HepG2 (cell line): ENCODE data around the gene GALNT15. TPM values are rescaled to one million over a fixed set of nuclear protein-coding genes. Genes with fewer than 3 reads are reported as not detected.

Experiments used
- CBX1 ChIP-seq: IDR thresholded peaks from one replicate; pipeline ENCODE4 v1.6.1; 2016; ENCODE audit warnings: antibody characterized with exemption, low read depth
- FOXO1 ChIP-seq: sonication (generic); formaldehyde crosslinking; IDR thresholded peaks from 2 replicates; pipeline ENCODE4 v1.4.0; 2020; ENCODE audit warnings: missing genetic modification reagents
- IRX3 ChIP-seq: sonication (generic); formaldehyde crosslinking; IDR thresholded peaks from 2 replicates; pipeline ENCODE4 v1.8.1; 2023; ENCODE audit warnings: mild to moderate bottlenecking, low read depth, missing genetic modification reagents, borderline replicate concordance
- KLF13 ChIP-seq: sonication (generic); formaldehyde crosslinking; IDR thresholded peaks from 2 replicates; pipeline ENCODE4 v1.4.0; 2020; ENCODE audit warnings: mild to moderate bottlenecking, missing genetic modification reagents
- NCOR1 ChIP-seq: fragments of 200-600 bp; sonication (generic); IDR thresholded peaks from 2 replicates; pipeline ENCODE4 v1.7.0; 2017; ENCODE audit warnings: antibody characterized with exemption, low read length, borderline replicate concordance
- NRL ChIP-seq: sonication (generic); formaldehyde crosslinking; IDR thresholded peaks from 2 replicates; pipeline ENCODE4 v1.5.0; 2020; ENCODE audit warnings: missing genetic modification reagents, mild to moderate bottlenecking, moderate library complexity, borderline replicate concordance
- ONECUT2 ChIP-seq: sonication (generic); formaldehyde crosslinking; IDR thresholded peaks from 2 replicates; pipeline ENCODE4 v1.4.0; 2020; ENCODE audit warnings: missing genetic modification reagents
- SCMH1 ChIP-seq: sonication (generic); formaldehyde crosslinking; IDR thresholded peaks from 2 replicates; pipeline ENCODE4 v1.9.0; 2021; ENCODE audit warnings: missing genetic modification reagents, mild to moderate bottlenecking, borderline replicate concordance
- ZFP90 ChIP-seq: sonication (generic); formaldehyde crosslinking; IDR thresholded peaks from 2 replicates; pipeline ENCODE4 v1.8.0; 2022; ENCODE audit warnings: missing genetic modification reagents, mild to moderate bottlenecking, inconsistent platforms, borderline replicate concordance
- ZFX ChIP-seq: sonication (generic); formaldehyde crosslinking; IDR thresholded peaks from 2 replicates; pipeline ENCODE4 v1.4.0; 2020; ENCODE audit warnings: mild to moderate bottlenecking, low read depth, missing genetic modification reagents, moderate library complexity
- ZNF570 ChIP-seq: sonication (generic); formaldehyde crosslinking; IDR thresholded peaks from 2 replicates; pipeline ENCODE4 v1.4.0; 2020; ENCODE audit warnings: mild to moderate bottlenecking, missing genetic modification reagents, borderline replicate concordance
- ZNF737 ChIP-seq: sonication (generic); formaldehyde crosslinking; IDR thresholded peaks from 2 replicates; pipeline ENCODE4 v1.5.0; 2020; ENCODE audit warnings: missing genetic modification reagents, mild to moderate bottlenecking, borderline replicate concordance
- polyA plus RNA-seq, 8 experiments: library from polyadenylated mRNA; depleted of rRNA in 3 of 8; stranded (reverse) in 7 of 8; unstranded in 1 of 8; fragments of >200 nt; fragmentation: Illumina TruSeq in 4 of 8; extraction: Trizol in 4 of 8; gene quantifications; 2 replicates each; pipeline versions ENCODE4 v1.2.1 to v1.2.3, GENCODE V29; 2011 to 2016; ENCODE audit warnings: low read depth in 4 of 8, missing spikeins in 1 of 8, mixed read lengths in 1 of 8; ENCODE audit not compliant: insufficient read depth in 1 of 8
- total RNA-seq, 5 experiments: library from RNA; depleted of rRNA; stranded (reverse); fragments of >200 nt; fragmentation: Illumina TruSeq; extraction: Trizol; gene quantifications; 2 replicates each; pipeline ENCODE4 v1.2.3, GENCODE V29; 2016; ENCODE audit warnings: low read depth in 1 of 5
- TF ChIP-seq, protein P1 (sequence below): IDR thresholded peaks from 2 replicates; pipeline ENCODE4 v1.6.1; 2016
- TF ChIP-seq, protein P2 (sequence below), 2 experiments: sonication (generic) in 1 of 2; formaldehyde crosslinking in 1 of 2; IDR thresholded peaks; 2 replicates each; pipeline versions ENCODE4 v1.4.0 to v1.6.1; 2016 to 2020; ENCODE audit warnings: borderline replicate concordance in 1 of 2, low read depth in 1 of 2, mild to moderate bottlenecking in 1 of 2, missing genetic modification reagents in 1 of 2
- TF ChIP-seq, protein P3 (sequence below): IDR thresholded peaks from 2 replicates; pipeline ENCODE4 v1.6.1; 2018; ENCODE audit warnings: missing genetic modification reagents
- TF ChIP-seq, protein P4 (sequence below), 2 experiments: sonication (generic) in 1 of 2; formaldehyde crosslinking in 1 of 2; IDR thresholded peaks; 2 replicates each; pipeline versions ENCODE4 v1.4.0 to v1.6.1; 2018 to 2020; ENCODE audit warnings: missing genetic modification reagents in 2 of 2, borderline replicate concordance in 1 of 2, low read depth in 1 of 2, mild to moderate bottlenecking in 1 of 2, missing biosample characterization in 1 of 2
- TF ChIP-seq, protein P5 (sequence below): sonication (generic); formaldehyde crosslinking; IDR thresholded peaks from 2 replicates; pipeline ENCODE4 v1.5.1; 2020; ENCODE audit warnings: mild to moderate bottlenecking, missing genetic modification reagents, borderline replicate concordance

GALNT15 gene
- total and polyA plus RNA-seq, 2 of the 13 experiments (the other 11 are each of a cell fraction or from before 2014, with no cell fraction given): 0.02 to 0.04 TPM

DNA sequence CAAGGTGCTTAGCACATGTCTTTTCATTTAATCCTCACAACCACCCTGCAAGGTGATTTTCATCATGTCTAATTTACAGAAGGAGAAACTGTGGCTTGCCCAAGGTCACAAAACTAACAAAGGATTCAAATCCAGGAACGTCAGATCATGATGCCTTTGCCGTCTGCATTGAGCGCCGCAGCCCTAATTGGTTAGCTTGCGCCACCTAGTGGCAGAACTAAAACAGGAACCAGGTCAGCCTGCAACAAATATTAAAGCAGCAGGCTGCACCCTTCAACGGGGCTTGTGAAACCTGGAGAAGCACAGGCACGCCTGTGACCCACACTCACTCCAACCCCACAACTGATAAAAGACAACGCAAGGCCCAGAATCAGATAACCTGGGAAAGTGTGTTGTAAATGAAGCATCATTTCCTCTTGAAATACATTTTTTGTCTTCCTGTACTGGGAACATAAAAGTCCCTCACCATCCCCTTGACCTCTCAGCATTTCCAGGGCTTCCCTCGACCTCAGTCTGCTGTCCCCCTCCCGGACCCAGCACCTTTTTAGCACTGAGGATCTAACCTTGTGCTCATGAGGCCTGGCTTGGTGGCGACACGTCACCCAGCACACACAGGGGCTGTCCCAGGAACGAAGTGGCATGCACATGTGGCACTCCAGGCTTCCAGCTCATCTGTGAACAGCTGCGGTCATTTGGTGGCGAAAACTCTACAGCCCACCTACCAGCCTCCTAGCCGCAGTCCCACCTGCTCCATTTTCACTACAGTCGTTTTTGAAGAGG is 73.0 kb downstream of the GALNT15 start (continued):
- TF ChIP-seq, protein P1, sequence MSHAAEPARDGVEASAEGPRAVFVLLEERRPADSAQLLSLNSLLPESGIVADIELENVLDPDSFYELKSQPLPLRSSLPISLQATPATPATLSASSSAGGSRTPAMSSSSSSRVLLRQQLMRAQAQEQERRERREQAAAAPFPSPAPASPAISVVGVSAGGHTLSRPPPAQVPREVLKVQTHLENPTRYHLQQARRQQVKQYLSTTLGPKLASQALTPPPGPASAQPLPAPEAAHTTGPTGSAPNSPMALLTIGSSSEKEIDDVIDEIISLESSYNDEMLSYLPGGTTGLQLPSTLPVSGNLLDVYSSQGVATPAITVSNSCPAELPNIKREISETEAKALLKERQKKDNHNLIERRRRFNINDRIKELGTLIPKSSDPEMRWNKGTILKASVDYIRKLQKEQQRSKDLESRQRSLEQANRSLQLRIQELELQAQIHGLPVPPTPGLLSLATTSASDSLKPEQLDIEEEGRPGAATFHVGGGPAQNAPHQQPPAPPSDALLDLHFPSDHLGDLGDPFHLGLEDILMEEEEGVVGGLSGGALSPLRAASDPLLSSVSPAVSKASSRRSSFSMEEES (CRISPR knock-in tag): 0 out of 2 replicates have a peak, but pooled peaks have one; percentile 45
- TF ChIP-seq, protein P2, sequence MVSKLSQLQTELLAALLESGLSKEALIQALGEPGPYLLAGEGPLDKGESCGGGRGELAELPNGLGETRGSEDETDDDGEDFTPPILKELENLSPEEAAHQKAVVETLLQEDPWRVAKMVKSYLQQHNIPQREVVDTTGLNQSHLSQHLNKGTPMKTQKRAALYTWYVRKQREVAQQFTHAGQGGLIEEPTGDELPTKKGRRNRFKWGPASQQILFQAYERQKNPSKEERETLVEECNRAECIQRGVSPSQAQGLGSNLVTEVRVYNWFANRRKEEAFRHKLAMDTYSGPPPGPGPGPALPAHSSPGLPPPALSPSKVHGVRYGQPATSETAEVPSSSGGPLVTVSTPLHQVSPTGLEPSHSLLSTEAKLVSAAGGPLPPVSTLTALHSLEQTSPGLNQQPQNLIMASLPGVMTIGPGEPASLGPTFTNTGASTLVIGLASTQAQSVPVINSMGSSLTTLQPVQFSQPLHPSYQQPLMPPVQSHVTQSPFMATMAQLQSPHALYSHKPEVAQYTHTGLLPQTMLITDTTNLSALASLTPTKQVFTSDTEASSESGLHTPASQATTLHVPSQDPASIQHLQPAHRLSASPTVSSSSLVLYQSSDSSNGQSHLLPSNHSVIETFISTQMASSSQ (IDR thresholded peaks at IDR 0.05; ENCODE audit: low read depth): no peak
- TF ChIP-seq, protein P2 (CRISPR knock-in tag; IDR thresholded peaks at IDR 0.05; ENCODE audit: borderline replicate concordance): no peak
- TF ChIP-seq SCMH1: no peak
- no peak for TF ChIP-seq KLF13 (CRISPR knock-in tag)
- TF ChIP-seq NCOR1: no peak
- TF ChIP-seq ZNF737: no peak
- peak; percentile 33; the same call in 1 of the 2 replicates for TF ChIP-seq ZFX (CRISPR knock-in tag)
- no peak for TF ChIP-seq CBX1
- peak; percentile 27; the same call in 1 of the 2 replicates for TF ChIP-seq ONECUT2 (CRISPR knock-in tag)
- TF ChIP-seq IRX3 (CRISPR knock-in tag): no peak
- TF ChIP-seq, protein P3, sequence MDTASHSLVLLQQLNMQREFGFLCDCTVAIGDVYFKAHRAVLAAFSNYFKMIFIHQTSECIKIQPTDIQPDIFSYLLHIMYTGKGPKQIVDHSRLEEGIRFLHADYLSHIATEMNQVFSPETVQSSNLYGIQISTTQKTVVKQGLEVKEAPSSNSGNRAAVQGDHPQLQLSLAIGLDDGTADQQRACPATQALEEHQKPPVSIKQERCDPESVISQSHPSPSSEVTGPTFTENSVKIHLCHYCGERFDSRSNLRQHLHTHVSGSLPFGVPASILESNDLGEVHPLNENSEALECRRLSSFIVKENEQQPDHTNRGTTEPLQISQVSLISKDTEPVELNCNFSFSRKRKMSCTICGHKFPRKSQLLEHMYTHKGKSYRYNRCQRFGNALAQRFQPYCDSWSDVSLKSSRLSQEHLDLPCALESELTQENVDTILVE (CRISPR knock-in tag): no peak
- no peak for TF ChIP-seq ZNF570 (CRISPR knock-in tag)
- TF ChIP-seq NRL (CRISPR knock-in tag): peak; percentile 54; the same call in 1 of the 2 replicates
- TF ChIP-seq, protein P4, sequence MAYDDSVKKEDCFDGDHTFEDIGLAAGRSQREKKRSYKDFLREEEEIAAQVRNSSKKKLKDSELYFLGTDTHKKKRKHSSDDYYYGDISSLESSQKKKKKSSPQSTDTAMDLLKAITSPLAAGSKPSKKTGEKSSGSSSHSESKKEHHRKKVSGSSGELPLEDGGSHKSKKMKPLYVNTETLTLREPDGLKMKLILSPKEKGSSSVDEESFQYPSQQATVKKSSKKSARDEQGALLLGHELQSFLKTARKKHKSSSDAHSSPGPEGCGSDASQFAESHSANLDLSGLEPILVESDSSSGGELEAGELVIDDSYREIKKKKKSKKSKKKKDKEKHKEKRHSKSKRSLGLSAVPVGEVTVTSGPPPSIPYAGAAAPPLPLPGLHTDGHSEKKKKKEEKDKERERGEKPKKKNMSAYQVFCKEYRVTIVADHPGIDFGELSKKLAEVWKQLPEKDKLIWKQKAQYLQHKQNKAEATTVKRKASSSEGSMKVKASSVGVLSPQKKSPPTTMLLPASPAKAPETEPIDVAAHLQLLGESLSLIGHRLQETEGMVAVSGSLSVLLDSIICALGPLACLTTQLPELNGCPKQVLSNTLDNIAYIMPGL (CRISPR knock-in tag; IDR thresholded peaks at IDR 0.05; ENCODE audit: borderline replicate concordance in 1 of 2, low read depth in 1 of 2): peak; percentile 51 to 80; a peak in 3 of 4 replicates
- TF ChIP-seq FOXO1 (CRISPR knock-in tag): 0 out of 2 replicates have a peak, but pooled peaks have one; percentile 28
- TF ChIP-seq, protein P5, sequence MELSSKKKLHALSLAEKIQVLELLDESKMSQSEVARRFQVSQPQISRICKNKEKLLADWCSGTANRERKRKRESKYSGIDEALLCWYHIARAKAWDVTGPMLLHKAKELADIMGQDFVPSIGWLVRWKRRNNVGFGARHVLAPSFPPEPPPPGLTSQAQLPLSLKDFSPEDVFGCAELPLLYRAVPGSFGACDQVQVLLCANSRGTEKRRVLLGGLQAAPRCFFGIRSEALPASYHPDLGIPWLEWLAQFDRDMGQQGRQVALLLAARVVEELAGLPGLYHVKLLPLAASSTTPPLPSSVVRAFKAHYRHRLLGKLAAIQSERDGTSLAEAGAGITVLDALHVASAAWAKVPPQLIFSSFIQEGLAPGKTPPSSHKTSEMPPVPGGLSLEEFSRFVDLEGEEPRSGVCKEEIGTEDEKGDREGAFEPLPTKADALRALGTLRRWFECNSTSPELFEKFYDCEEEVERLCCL (CRISPR knock-in tag): no peak
- no peak for TF ChIP-seq ZFP90
